Activated CD4-positive, alpha-beta T cell treated with anti-CD3 and anti-CD28 coated beads, Interleukin-2, amount 50 U/mL, for 4 hours (primary cell): ENCODE measurements around the gene ALDH6A1.

Experiments
- DNase-seq, 2 experiments: peaks; one replicate each; pipeline ENCODE4 v3.0.0-alpha.2; 2020

Gene ALDH6A1

GRCh38 chr14:74048281-74048680, 36.0 kb downstream of the ALDH6A1 start:
- no peak for DNase-seq

- DNase-seq: no peak
These were observed 38.7 kb downstream of the ALDH6A1 start for GRCh38 chr14:74045522-74045921.

- DNase-seq: no peak
These were observed 42.0 kb downstream of the ALDH6A1 start for GRCh38 chr14:74042296-74042695.

GRCh38 chr14:74038020-74038859, 46.0 kb downstream of the ALDH6A1 start:
- DNase-seq: no peak

- no peak for DNase-seq
These were observed 48.7 kb downstream of the ALDH6A1 start for GRCh38 chr14:74035556-74035955.

- DNase-seq: no peak
These were observed 49.7 kb downstream of the ALDH6A1 start for GRCh38 chr14:74034572-74034971.

GRCh38 chr14:74029136-74029535, 55.1 kb downstream of the ALDH6A1 start:
- DNase-seq: no peak

GRCh38 chr14:74022346-74022745, 61.9 kb downstream of the ALDH6A1 start:
- DNase-seq: no peak

GRCh38 chr14:74019408-74020137, 64.7 kb downstream of the ALDH6A1 start:
- no peak for DNase-seq

GRCh38 chr14:74018586-74019407, 65.5 kb downstream of the ALDH6A1 start, which contains the start of the genes BBOF1 and ENTPD5:
TSS of gene BBOF1 (plus strand) at chr14:74019349. CDS start at chr14:74019479, 130 bp downstream.
TSS of gene ENTPD5 (minus strand) at chr14:74019288. CDS start at chr14:73988102, 31,186 bp downstream.
- peak; percentile 74 to 78 for DNase-seq

- no peak for DNase-seq
These were observed 66.1 kb downstream of the ALDH6A1 start for GRCh38 chr14:74018174-74018585.

GRCh38 chr14:74015963-74016362, 68.3 kb downstream of the ALDH6A1 start:
- no peak for DNase-seq

GRCh38 chr14:74015176-74015575, 69.1 kb downstream of the ALDH6A1 start:
- DNase-seq: no peak

- DNase-seq: no peak
These were observed 70.0 kb downstream of the ALDH6A1 start for GRCh38 chr14:74014299-74014698.

- no peak for DNase-seq
These were observed 75.3 kb downstream of the ALDH6A1 start for GRCh38 chr14:74008843-74009499.
